HL-60 (cell line): ENCODE results near the gene FSTL5.

Source experiments
- GABPA ChIP-seq: IDR thresholded peaks from 2 replicates; pipeline ENCODE4 v1.6.1; 2012; ENCODE audit warnings: low read depth
- TF ChIP-seq, protein P1 (sequence below): IDR thresholded peaks from one replicate; pipeline ENCODE4 v1.5.1; 2011; ENCODE audit warnings: low read length, control low read depth, inconsistent platforms; ENCODE audit not compliant: insufficient read depth

DNA sequence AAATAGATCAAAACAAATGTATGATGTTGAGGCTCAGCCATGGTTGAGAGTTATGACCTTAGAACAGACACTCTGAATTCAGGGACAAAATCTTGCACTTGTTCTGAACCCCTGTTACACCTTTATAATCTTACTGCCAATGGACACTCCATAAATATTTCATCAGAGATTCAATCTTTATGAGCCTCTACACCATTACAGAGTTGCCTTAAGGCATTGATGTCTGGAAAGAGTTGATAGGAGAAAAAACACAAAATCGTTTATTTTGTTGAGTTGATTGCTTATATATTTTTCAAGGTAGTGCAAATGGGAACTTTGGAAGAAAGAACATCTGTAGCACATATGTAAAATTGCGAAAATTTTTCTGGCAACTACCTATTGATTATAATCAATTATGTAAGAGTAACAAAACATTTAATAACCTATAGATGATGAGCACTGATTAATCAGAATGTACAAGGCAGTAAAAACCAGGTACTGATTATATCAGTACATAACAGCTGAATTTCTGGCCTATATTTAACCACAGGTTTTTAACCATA is 568.5 kb downstream of the FSTL5 start:
- no peak for TF ChIP-seq GABPA
- TF ChIP-seq, protein P1, sequence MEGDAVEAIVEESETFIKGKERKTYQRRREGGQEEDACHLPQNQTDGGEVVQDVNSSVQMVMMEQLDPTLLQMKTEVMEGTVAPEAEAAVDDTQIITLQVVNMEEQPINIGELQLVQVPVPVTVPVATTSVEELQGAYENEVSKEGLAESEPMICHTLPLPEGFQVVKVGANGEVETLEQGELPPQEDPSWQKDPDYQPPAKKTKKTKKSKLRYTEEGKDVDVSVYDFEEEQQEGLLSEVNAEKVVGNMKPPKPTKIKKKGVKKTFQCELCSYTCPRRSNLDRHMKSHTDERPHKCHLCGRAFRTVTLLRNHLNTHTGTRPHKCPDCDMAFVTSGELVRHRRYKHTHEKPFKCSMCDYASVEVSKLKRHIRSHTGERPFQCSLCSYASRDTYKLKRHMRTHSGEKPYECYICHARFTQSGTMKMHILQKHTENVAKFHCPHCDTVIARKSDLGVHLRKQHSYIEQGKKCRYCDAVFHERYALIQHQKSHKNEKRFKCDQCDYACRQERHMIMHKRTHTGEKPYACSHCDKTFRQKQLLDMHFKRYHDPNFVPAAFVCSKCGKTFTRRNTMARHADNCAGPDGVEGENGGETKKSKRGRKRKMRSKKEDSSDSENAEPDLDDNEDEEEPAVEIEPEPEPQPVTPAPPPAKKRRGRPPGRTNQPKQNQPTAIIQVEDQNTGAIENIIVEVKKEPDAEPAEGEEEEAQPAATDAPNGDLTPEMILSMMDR = no peak
